HG03469 (cell line): ENCODE results near the gene MCTP1.

ENCODE experiments used
- ATAC-seq: cut with Tn5 transposase; IDR thresholded peaks from one replicate; pipeline ENCODE4 v1.9.1; 2021; ENCODE audit warnings: mild to moderate bottlenecking, moderate library complexity, moderate number of reproducible peaks; ENCODE audit not compliant: unreplicated experiment

MCTP1 gene

DNA sequence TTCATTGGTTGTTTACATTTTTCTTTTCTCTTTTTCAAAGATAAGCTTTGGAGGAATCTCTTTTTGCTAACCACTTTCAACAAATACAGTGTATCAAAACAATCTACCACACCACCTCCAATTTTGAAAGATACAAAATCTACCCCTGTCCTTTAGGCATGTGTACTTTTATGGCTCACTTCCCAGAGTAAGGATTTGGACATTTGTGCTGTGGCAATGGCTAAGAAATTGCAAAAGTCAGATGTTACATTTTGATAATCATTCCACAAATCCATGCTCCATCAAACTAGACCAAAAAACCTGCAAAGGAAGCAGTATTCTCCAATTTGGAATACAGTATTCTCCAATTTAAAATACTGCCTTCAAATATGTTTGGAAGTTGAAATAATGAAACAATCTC, 204.9 kb downstream of the MCTP1 start:
- ATAC-seq: no peak

- no peak for ATAC-seq
Measured at GRCh38 chr5:95078868-95079267, 206.0 kb downstream of the MCTP1 start.

DNA sequence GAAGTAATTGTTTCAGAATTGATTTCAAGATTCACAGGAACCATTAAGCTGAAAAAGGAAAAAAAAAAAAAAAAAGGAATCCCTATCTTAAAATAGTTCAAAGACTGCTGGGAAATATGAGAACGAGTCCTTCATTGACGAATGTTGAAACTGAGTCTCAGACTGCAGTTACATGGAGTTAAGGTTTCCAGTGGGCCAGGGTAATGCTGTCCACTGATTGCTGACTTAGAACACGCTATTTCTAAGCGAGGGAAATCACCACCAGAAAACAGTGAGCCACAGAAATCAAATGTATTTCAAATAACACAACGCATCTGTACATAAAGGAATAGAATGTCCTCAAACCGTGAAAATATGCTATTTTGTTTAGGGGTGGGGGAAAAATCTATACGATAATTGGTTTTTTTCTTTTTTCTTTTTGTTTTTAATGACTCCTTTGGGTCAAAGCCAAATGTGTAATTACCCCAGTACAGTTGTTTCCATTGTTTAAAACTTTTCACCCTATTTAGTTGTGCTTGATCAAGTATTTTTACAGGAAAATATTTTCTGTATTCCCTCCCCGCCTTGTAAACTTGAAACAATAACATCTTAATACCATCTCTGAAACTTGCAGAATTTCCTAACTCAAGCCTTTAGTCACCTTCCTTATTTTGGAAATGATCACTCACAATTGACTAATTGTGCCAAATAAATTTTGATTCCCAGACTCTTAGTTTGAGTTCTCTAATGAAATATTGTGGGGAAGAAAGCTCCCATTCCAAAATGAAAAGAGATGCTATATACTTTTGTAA, 208.3 kb downstream of the MCTP1 start:
- no peak for ATAC-seq

- no peak for ATAC-seq
Measured at GRCh38 chr5:95075111-95075510, 209.8 kb downstream of the MCTP1 start.

- no peak for ATAC-seq
Measured at GRCh38 chr5:95072281-95072680, 212.6 kb downstream of the MCTP1 start.

GRCh38 chr5:95070866-95071265, 214.0 kb downstream of the MCTP1 start:
- ATAC-seq: no peak

- ATAC-seq: no peak
Measured at GRCh38 chr5:95070453-95070852, 214.4 kb downstream of the MCTP1 start.

DNA sequence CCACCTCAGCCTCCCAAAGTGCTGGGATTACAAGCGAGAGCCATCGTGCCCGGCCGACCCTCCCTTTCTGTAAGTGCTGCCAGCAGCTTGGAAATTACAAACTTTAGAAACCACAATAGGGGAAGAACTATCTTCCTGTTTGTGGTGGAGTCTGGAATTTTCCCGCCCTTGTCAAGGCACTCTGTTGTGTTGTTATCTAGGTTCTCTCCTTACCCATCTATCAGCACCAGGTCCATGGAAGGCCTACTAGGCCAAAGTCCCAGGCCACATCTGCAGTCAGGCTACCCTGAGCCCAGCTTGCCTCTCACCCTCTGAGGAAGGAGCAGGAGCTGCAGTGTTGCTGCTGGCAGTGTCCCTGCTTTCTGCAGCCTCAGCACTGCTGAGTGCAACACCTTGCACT, 214.9 kb downstream of the MCTP1 start:
- no peak for ATAC-seq

- no peak for ATAC-seq
Measured at GRCh38 chr5:95069021-95069420, 215.9 kb downstream of the MCTP1 start.

- ATAC-seq: no peak
Measured at GRCh38 chr5:95068289-95068910, 216.5 kb downstream of the MCTP1 start.

- no peak for ATAC-seq
Measured at GRCh38 chr5:95066048-95066447, 218.8 kb downstream of the MCTP1 start.

GRCh38 chr5:95063492-95063891, 221.4 kb downstream of the MCTP1 start:
- ATAC-seq: no peak

GRCh38 chr5:95060098-95060497, 224.8 kb downstream of the MCTP1 start:
- no peak for ATAC-seq

DNA sequence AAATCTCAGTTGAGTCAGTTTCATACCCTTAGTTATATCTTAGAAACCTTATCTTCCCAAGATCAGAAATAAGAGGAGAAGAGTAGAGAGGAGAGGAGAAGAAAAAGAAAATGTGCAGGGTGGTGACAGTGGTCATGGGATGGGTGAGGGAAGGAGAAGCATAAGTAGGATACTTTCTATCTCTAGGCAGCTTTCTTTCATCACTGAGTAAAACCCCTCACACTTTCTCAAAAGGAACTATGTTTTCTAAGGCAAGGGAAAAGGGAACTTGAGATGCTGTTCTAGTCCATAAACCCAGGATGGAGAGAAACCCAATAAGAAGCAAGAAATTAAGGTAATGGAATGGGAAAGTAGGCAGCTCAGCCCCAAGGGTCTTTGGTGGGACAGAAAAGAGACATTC, 225.3 kb downstream of the MCTP1 start:
- ATAC-seq: no peak

DNA sequence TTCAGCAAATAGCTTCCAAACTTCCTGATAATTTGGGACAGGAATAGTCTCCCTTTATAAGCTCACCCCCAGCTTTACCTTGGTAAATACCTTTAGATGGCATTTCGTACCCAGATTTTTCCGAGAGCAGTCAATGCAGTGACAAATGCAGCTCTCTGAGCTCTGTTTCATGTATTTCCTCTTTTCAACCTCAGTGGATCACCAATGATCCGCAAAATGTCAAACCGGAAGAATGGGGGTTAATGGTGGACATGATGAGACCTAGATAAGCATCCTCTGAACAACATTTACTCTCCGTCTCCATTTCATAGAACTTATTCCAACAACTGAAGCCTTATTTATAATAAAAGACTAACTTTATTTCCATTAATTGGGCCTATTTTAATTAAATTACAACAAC, 227.3 kb downstream of the MCTP1 start:
- no peak for ATAC-seq

DNA sequence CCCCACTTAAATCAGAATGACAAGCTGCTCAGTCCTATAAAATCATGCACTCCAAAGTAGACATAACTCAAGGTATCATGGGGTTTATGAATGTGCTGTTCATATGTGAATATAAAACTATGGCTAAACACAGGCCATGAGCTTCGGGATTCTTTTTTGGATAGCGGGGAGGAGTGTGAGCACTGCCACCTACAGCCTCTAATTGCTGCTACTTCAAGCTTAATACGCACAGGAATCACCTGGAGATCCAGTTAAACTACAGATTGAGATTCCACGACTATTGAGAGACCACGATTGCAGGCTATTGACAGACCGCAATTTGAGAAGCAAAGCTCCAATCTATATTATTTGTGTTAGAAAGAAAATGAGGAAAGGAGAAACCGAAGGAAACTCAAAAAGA, 231.6 kb downstream of the MCTP1 start:
- no peak for ATAC-seq

DNA sequence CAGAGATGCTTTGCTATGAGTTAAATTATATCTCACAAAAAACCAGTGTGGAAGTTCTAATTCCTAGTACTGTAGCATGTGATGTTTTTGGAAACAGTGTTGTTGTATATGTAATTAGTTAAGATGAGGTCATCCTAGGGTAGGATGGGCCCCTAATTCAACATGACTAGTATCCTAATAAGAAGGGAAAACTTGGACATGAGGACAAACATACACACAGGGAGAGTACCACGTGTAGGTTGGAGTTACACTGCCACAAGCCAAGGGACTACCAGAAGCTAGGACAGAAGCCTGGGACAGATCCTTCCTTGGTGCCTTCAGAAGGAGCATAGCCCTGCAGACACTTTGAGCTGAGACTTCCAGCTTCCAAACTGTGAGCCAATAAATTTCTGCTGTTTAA, 234.2 kb downstream of the MCTP1 start:
- no peak for ATAC-seq

- no peak for ATAC-seq
Measured at GRCh38 chr5:95048628-95049027, 236.3 kb downstream of the MCTP1 start.

DNA sequence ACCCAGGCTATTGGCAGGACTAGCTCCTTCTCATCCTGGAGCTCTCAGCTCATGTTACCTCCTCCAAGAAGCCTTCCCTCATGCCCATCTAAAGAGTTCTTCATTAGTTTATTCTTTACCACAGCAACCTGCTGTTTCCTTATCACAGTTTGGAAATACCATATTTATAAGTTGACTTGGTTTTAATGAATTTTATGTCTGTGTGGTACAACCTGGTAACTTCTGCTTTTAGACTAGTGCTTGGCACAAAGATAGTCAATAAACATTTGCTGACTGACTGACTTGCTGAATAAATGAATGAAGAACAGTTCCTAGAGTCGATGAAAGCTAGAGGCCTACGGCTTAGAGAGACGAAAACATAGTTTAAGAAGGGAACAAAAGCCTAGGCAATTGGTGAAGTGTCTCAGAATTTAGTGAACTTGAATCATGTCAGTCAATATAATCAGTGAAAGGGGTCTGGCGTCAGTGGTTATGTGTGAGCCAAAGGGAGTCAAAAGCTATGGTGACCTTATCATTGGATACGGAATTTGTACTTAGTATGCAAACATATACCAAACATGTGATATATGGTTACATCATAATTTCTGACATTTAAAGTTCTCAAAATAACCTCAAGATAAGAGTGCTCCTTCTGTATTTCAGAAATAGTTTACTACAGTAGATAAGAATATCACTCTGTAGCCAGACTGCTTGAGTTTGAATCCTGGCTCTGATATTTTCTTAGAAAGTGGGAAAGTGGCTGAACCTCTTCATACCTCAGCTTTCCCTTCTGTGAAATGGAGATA, 239.5 kb downstream of the MCTP1 start:
- no peak for ATAC-seq

DNA sequence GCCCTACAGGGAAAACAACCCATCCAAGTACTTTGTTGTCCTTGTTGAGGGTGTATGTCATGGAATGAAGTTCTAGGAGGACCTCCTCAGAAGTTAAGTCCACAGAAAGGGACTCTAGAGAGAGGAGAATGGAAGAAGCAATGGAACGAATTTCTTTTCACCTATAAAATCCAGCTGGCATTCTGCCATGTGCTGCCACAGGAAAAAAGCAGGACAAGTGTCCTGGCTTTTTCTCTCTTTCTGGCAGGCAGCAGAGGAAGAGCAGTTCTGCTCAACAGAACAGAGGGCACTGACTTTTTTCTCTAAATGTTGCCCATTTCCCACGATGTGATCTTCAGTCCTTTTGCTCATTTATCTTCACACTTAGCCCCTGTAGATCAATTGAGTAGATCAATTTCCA, 240.8 kb downstream of the MCTP1 start:
- no peak for ATAC-seq

GRCh38 chr5:95043648-95044047, 241.2 kb downstream of the MCTP1 start:
- no peak for ATAC-seq

DNA sequence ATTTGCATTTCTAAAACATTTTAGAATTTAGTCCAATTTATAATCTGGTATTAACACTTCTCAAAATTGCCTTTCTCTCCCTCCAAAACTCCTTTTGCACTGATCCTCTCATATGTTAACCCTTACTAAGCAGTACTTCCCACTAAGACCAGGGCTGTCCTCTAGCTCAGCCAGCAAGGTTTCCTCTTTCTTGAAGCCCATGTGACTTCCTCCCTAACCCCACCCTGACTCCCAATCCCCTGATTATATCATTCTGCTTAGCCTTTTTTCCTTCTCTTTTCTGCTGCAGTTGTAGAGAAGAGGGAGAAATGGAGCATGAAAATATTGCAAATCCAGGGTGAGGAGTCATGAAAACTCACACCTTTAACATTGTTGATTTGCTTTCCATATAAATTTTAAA, 241.7 kb downstream of the MCTP1 start:
- no peak for ATAC-seq
